ENCODE results near the gene ERBIN. TPM values are rescaled to one million over a fixed set of nuclear protein-coding genes. Genes with fewer than 3 reads are reported as not detected.
A peak's percentile ranks its signal among the peaks of the same experiment; 100 is the strongest.

Gene ERBIN
- total and polyA plus RNA-seq, 2 experiments from 2014 or later: 46.4 to 112 TPM

DNA sequence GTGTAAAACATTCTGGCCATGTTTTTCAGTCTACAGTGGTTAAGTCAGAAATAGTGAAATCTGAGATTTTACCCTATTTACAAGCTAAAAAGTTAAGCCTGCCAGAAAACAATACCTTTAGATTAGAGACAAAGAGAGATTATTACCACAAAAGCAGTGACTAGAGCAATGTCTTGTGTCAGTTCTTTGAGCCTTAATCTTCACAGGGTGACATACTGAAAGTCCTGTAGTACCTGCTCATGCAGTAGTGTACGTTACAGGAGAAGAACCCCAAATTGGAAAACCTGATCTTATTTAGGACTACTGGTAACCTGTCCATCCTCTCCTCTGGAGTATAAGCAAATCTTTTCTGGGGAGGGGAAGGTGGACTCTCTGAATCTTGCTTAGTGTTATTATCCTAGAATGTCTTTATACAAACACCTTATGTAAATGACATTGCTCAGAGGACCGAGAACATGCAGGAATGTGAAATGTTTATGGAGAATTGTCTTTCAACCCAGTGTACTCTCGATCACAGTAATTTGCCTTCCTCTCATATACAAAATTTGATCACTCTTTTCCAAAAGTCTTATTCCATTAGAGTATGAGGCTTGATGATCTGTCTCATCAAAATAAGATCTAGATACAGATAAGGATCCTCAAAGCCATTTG, 55.7 kb downstream of the ERBIN start:
- Histone ChIP-seq H3K4me3 (no peak overlapping the region), H3K4me2 (ENCODE audit: unreplicated experiment) (no peak overlapping the region), H3K9me3 (ENCODE audit: low read depth) (no peaks in the 10 kb centered on the region), H3K9ac (no peak overlapping the region), H3K27ac (no peak overlapping the region; the same call in 1 of the 2 replicates), H3F3A (ENCODE audit: insufficient read depth) (peaks cover 49% of the 10 kb centered on the region), H2AFZ (no peak overlapping the region), H4K20me1 (ENCODE audit: insufficient read depth) (peaks cover 58% of the 10 kb centered on the region), H3K4me1 (ENCODE audit: insufficient read depth) (peaks cover 23% of the 10 kb centered on the region), H3K79me2 (ENCODE audit: insufficient read depth) (peaks cover 96% of the 10 kb centered on the region), H3K9me2 (ENCODE audit: insufficient read depth) (no peaks in the 10 kb centered on the region), H3K36me3 (ENCODE audit: low read depth) (peaks cover 8% of the 10 kb centered on the region; the same call in 1 of the 2 replicates), H3K27me3 (replicated peaks; ENCODE audit: insufficient read depth) (no peaks in the 10 kb centered on the region)
- 99 to 100% methylated on average over 3 of the region's 3 CpGs for WGBS, 2 experiments (ENCODE audit: low coverage in 1 of 2, low lambda C conversion rate in 2 of 2, missing lambda C conversion rate in 2 of 2)
- in situ Hi-C loops (cut with MboI): no loop called here
- no peak for DNase-seq
- TF ChIP-seq EZH2 (IDR thresholded peaks at IDR 0.05; ENCODE audit: insufficient read depth, poor library complexity, severe bottlenecking): no peak
- TF ChIP-seq EZH2phosphoT487 (IDR thresholded peaks at IDR 0.05; ENCODE audit: insufficient read depth, low read depth): no peak

DNA sequence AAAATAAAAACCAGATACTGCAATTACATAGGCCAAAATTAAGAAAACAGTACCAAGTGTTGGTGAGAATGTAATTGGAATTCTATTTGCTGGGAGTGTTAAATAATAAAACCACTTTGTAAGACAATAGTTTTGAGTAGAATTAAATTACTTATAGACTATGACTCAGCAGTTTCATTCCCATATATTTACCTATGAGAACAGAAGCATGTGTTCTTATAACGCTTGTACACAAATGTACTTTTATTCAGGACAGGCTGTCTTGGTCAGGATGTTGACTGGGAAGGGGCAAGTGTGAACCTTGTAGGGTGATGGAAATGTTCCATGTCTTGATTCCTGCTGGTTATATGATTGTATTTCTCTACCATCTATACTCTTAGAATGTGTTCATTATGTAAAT, 56.3 kb downstream of the ERBIN start:
- no peak overlapping the region for H3K4me3 ChIP-seq
- in situ Hi-C loops (cut with MboI): no loop called here

DNA sequence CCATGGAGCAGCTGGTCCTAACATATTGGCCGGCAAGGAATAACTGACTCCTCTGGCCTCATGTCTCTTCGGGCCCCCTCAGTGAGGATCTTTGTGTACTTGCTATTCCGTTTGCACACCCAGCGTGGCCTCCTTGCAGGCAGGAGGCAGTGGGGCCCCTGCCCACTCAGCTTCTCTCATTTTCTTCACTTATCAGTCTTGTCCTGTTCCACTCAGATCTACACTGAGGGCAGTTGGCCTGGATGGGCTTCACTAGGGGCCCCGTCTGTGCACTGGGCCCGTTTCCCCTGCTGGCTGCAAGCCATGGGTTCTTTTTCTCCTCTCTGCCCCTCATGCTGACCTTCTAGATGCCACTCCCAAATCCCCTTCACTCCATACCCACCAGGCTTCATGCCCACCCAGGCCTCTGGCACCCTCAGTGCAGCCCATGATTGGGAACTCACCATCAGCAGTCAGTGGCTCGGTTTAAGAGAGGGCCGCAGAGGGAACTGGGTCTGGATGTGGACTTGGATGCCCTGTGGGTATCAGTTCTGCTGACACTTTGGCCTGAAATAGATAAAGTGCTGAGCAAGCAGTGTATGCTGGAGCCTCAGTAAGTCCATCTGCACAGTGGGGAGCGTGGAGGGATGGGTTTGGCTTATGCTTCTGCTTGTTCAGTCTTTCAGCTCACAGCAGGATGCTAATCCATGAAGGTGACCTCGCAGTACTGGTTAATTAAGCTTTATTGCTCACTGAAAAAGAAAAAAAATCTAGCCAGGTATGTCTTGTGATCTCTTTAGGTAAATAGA, 57.9 kb downstream of the ERBIN start:
- H3K9me3 ChIP-seq (ENCODE audit: low read depth): no peaks in the 10 kb centered on the region
- no peak overlapping the region for H3K4me2 ChIP-seq (ENCODE audit: unreplicated experiment)
- peaks cover 100% of the 10 kb centered on the region for H3K79me2 ChIP-seq (ENCODE audit: insufficient read depth)
- H3K9ac ChIP-seq: no peak overlapping the region
- no peaks in the 10 kb centered on the region for H3K27me3 ChIP-seq (replicated peaks; ENCODE audit: insufficient read depth)
- no peak for DNase-seq
- H2AFZ ChIP-seq: no peak overlapping the region
- H3K9me2 ChIP-seq (ENCODE audit: insufficient read depth): no peaks in the 10 kb centered on the region
- H3F3A ChIP-seq (ENCODE audit: insufficient read depth): peaks cover 58% of the 10 kb centered on the region
- TF ChIP-seq EZH2phosphoT487 (IDR thresholded peaks at IDR 0.05; ENCODE audit: insufficient read depth, low read depth) (no peak), EZH2 (IDR thresholded peaks at IDR 0.05; ENCODE audit: insufficient read depth, poor library complexity, severe bottlenecking) (no peak)
- H4K20me1 ChIP-seq (ENCODE audit: insufficient read depth): peaks cover 56% of the 10 kb centered on the region
- 91% methylated on average over 10 of the region's 10 CpGs for WGBS, 2 experiments (ENCODE audit: low coverage in 1 of 2, low lambda C conversion rate in 2 of 2, missing lambda C conversion rate in 2 of 2)
- peaks cover 10% of the 10 kb centered on the region for H3K36me3 ChIP-seq (ENCODE audit: low read depth)
- in situ Hi-C loops (cut with MboI): no loop called here
- H3K27ac ChIP-seq: no peak overlapping the region
- H3K4me3 ChIP-seq: no peak overlapping the region
- peaks cover 25% of the 10 kb centered on the region for H3K4me1 ChIP-seq (ENCODE audit: insufficient read depth)

More for the DNA sequence above, 56.3 kb downstream of the ERBIN start:
- Histone ChIP-seq H3F3A (ENCODE audit: insufficient read depth) (peaks cover 51% of the 10 kb centered on the region), H3K4me1 (ENCODE audit: insufficient read depth) (peaks cover 29% of the 10 kb centered on the region), H3K9me3 (ENCODE audit: low read depth) (no peaks in the 10 kb centered on the region), H3K4me2 (ENCODE audit: unreplicated experiment) (no peak overlapping the region), H3K27ac (no peak overlapping the region; the same call in 1 of the 2 replicates), H4K20me1 (ENCODE audit: insufficient read depth) (peaks cover 62% of the 10 kb centered on the region), H3K79me2 (ENCODE audit: insufficient read depth) (peaks cover 100% of the 10 kb centered on the region), H3K36me3 (ENCODE audit: low read depth) (peaks cover 8% of the 10 kb centered on the region; the same call in 1 of the 2 replicates), H3K9ac (no peak overlapping the region), H3K9me2 (ENCODE audit: insufficient read depth) (no peaks in the 10 kb centered on the region), H2AFZ (no peak overlapping the region), H3K27me3 (replicated peaks; ENCODE audit: insufficient read depth) (no peaks in the 10 kb centered on the region)
- TF ChIP-seq EZH2phosphoT487 (IDR thresholded peaks at IDR 0.05; ENCODE audit: insufficient read depth, low read depth) (no peak), EZH2 (IDR thresholded peaks at IDR 0.05; ENCODE audit: insufficient read depth, poor library complexity, severe bottlenecking) (no peak)
- 98 to 100% methylated on average over 1 of the region's 1 CpG for WGBS, 2 experiments (ENCODE audit: low coverage in 1 of 2, low lambda C conversion rate in 2 of 2, missing lambda C conversion rate in 2 of 2)
- DNase-seq: no peak

DNA sequence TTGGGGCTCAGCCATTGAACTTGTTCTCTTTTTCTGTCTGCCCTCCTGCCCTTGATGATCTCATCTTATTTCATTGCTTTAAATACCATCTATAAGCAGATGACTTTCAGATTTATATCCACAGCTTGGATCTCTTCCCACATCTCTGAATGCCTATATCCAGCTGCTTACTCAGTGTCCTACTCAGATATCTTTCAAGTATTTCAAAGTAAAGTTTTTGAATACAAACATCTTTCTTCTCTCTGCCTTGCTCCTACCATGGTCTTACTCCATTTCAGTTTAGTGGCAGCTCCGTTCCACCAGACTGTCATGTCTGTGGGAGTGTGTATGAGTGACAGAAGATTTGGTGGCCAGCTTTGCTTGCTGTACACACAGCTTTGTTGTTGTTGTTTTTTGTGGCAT, 59.7 kb downstream of the ERBIN start:
- Histone ChIP-seq H4K20me1 (ENCODE audit: insufficient read depth) (peaks cover 40% of the 10 kb centered on the region), H3K79me2 (ENCODE audit: insufficient read depth) (peaks cover 100% of the 10 kb centered on the region), H3K4me1 (ENCODE audit: insufficient read depth) (peaks cover 25% of the 10 kb centered on the region), H3K27me3 (replicated peaks; ENCODE audit: insufficient read depth) (no peaks in the 10 kb centered on the region), H3K9me2 (ENCODE audit: insufficient read depth) (no peaks in the 10 kb centered on the region), H3F3A (ENCODE audit: insufficient read depth) (peaks cover 50% of the 10 kb centered on the region), H3K4me3 (peak overlapping the region; percentile 4; the same call in 1 of the 2 replicates), H2AFZ (no peak overlapping the region), H3K27ac (peak overlapping the region; percentile 16), H3K9ac (no peak overlapping the region), H3K9me3 (ENCODE audit: low read depth) (no peaks in the 10 kb centered on the region), H3K4me2 (ENCODE audit: unreplicated experiment) (peak overlapping the region; percentile 45), H3K36me3 (ENCODE audit: low read depth) (peaks cover 15% of the 10 kb centered on the region)
- WGBS, 2 experiments (ENCODE audit: low coverage in 1 of 2, low lambda C conversion rate in 2 of 2, missing lambda C conversion rate in 2 of 2): 41 to 55% methylated on average over 1 of the region's 1 CpG
- TF ChIP-seq EZH2 (IDR thresholded peaks at IDR 0.05; ENCODE audit: insufficient read depth, poor library complexity, severe bottlenecking) (no peak), EZH2phosphoT487 (IDR thresholded peaks at IDR 0.05; ENCODE audit: insufficient read depth, low read depth) (no peak)
- peak; percentile 70 for DNase-seq
- in situ Hi-C loops (cut with MboI): no loop called here

Measured in GM23248 (cell line).